ENCODE data around the gene KCNK10.

- TF ChIP-seq, protein P1, sequence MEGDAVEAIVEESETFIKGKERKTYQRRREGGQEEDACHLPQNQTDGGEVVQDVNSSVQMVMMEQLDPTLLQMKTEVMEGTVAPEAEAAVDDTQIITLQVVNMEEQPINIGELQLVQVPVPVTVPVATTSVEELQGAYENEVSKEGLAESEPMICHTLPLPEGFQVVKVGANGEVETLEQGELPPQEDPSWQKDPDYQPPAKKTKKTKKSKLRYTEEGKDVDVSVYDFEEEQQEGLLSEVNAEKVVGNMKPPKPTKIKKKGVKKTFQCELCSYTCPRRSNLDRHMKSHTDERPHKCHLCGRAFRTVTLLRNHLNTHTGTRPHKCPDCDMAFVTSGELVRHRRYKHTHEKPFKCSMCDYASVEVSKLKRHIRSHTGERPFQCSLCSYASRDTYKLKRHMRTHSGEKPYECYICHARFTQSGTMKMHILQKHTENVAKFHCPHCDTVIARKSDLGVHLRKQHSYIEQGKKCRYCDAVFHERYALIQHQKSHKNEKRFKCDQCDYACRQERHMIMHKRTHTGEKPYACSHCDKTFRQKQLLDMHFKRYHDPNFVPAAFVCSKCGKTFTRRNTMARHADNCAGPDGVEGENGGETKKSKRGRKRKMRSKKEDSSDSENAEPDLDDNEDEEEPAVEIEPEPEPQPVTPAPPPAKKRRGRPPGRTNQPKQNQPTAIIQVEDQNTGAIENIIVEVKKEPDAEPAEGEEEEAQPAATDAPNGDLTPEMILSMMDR (IDR thresholded peaks at IDR 0.05 in 4 of 5, conservative IDR thresholded peaks at IDR 0.05 in 1 of 5): no peak
- no peak for TF ChIP-seq POLR2A (IDR thresholded peaks at IDR 0.05)
These were observed 592 bp upstream of the KCNK10 start for GRCh38 chr14:88323523-88324199.

Data from gastrocnemius medialis (tissue), 4 donors.